Measurements from ENCODE around the gene RPAIN. TPM values are rescaled to one million over a fixed set of nuclear protein-coding genes. Genes with fewer than 3 reads are reported as not detected.

Gene RPAIN
- total and polyA plus RNA-seq, 2 of the 13 experiments (the other 11 are each of a cell fraction or from before 2014, with no cell fraction given): 42.1 to 58.5 TPM

DNA sequence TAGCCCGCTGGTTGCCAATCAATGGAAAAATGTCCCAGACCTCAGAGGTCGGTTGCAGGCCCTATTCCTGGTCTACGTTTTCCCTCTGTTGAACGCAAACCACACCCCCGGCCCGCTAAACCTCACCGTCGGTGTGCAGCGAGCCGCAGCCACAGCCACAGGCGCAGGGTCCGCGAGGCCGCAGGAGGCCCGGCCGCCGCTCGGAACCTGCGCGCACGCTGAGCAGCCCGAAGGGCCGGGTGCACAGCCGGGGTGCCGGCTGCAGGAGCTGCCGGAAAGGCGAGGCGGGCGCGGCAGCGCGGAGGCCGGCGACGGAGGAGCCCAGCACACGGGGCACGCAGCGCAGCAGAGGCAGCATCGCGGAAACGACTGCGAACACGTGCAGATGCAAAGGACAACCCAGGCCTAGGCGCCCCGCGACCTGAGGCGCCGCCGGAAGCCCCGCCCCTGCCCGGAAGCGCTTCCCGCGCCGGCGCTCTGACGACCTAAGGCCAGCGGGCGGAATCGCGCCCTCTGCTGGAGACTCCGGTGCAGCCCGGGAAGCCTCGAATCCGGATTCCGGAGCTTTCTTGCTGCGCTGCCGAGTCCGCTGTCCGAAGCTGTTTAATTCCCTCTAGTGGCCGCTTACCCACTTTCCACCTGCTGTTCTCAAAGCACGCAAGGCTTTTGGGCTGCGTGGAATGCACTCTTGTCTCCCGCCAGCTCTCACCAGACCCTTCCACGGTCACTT is 18.9 kb downstream of the RPAIN start, which contains the start of gene C1QBP (continued):
- TF ChIP-seq, protein P1, sequence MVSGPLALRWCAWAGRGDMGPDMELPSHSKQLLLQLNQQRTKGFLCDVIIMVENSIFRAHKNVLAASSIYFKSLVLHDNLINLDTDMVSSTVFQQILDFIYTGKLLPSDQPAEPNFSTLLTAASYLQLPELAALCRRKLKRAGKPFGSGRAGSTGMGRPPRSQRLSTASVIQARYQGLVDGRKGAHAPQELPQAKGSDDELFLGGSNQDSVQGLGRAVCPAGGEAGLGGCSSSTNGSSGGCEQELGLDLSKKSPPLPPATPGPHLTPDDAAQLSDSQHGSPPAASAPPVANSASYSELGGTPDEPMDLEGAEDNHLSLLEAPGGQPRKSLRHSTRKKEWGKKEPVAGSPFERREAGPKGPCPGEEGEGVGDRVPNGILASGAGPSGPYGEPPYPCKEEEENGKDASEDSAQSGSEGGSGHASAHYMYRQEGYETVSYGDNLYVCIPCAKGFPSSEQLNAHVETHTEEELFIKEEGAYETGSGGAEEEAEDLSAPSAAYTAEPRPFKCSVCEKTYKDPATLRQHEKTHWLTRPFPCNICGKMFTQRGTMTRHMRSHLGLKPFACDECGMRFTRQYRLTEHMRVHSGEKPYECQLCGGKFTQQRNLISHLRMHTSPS (CRISPR knock-in tag; IDR thresholded peaks at IDR 0.05; ENCODE audit: low read depth): no peak
- TF ChIP-seq, protein P2, sequence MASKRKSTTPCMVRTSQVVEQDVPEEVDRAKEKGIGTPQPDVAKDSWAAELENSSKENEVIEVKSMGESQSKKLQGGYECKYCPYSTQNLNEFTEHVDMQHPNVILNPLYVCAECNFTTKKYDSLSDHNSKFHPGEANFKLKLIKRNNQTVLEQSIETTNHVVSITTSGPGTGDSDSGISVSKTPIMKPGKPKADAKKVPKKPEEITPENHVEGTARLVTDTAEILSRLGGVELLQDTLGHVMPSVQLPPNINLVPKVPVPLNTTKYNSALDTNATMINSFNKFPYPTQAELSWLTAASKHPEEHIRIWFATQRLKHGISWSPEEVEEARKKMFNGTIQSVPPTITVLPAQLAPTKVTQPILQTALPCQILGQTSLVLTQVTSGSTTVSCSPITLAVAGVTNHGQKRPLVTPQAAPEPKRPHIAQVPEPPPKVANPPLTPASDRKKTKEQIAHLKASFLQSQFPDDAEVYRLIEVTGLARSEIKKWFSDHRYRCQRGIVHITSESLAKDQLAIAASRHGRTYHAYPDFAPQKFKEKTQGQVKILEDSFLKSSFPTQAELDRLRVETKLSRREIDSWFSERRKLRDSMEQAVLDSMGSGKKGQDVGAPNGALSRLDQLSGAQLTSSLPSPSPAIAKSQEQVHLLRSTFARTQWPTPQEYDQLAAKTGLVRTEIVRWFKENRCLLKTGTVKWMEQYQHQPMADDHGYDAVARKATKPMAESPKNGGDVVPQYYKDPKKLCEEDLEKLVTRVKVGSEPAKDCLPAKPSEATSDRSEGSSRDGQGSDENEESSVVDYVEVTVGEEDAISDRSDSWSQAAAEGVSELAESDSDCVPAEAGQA (IDR thresholded peaks at IDR 0.05; ENCODE audit: low read depth): no peak
- TF ChIP-seq, protein P2 (CRISPR knock-in tag; IDR thresholded peaks at IDR 0.05; ENCODE audit: borderline replicate concordance): peak; percentile 98
- TF ChIP-seq, protein P3, sequence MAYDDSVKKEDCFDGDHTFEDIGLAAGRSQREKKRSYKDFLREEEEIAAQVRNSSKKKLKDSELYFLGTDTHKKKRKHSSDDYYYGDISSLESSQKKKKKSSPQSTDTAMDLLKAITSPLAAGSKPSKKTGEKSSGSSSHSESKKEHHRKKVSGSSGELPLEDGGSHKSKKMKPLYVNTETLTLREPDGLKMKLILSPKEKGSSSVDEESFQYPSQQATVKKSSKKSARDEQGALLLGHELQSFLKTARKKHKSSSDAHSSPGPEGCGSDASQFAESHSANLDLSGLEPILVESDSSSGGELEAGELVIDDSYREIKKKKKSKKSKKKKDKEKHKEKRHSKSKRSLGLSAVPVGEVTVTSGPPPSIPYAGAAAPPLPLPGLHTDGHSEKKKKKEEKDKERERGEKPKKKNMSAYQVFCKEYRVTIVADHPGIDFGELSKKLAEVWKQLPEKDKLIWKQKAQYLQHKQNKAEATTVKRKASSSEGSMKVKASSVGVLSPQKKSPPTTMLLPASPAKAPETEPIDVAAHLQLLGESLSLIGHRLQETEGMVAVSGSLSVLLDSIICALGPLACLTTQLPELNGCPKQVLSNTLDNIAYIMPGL (CRISPR knock-in tag; IDR thresholded peaks at IDR 0.05; ENCODE audit: borderline replicate concordance in 1 of 2, low read depth in 1 of 2): peak; percentile 92 to 93
- no peak for TF ChIP-seq ZNF282 (IDR thresholded peaks at IDR 0.05; ENCODE audit: partially characterized antibody)
- peak; percentile 82 for TF ChIP-seq ELF1 (CRISPR knock-in tag; IDR thresholded peaks at IDR 0.05)
- peak; percentile 98; the same call in 1 of the 2 replicates for TF ChIP-seq ZNF790 (CRISPR knock-in tag; IDR thresholded peaks at IDR 0.05; ENCODE audit: borderline replicate concordance)
- TF ChIP-seq, protein P4, sequence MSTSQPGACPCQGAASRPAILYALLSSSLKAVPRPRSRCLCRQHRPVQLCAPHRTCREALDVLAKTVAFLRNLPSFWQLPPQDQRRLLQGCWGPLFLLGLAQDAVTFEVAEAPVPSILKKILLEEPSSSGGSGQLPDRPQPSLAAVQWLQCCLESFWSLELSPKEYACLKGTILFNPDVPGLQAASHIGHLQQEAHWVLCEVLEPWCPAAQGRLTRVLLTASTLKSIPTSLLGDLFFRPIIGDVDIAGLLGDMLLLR (CRISPR knock-in tag; IDR thresholded peaks at IDR 0.05): peak; percentile 97; the same call in 1 of the 2 replicates
- no peak for TF ChIP-seq TOE1 (CRISPR knock-in tag; IDR thresholded peaks at IDR 0.05)
- peak; percentile 93 for TF ChIP-seq ZNF451 (CRISPR knock-in tag; IDR thresholded peaks at IDR 0.05)
- TF ChIP-seq, protein P5, sequence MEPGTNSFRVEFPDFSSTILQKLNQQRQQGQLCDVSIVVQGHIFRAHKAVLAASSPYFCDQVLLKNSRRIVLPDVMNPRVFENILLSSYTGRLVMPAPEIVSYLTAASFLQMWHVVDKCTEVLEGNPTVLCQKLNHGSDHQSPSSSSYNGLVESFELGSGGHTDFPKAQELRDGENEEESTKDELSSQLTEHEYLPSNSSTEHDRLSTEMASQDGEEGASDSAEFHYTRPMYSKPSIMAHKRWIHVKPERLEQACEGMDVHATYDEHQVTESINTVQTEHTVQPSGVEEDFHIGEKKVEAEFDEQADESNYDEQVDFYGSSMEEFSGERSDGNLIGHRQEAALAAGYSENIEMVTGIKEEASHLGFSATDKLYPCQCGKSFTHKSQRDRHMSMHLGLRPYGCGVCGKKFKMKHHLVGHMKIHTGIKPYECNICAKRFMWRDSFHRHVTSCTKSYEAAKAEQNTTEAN (CRISPR knock-in tag; conservative IDR thresholded peaks at IDR 0.05): peak; percentile 77
- no peak for TF ChIP-seq ZNF101 (CRISPR knock-in tag; IDR thresholded peaks at IDR 0.05; ENCODE audit: borderline replicate concordance, low read depth)
- TF ChIP-seq, protein P6, sequence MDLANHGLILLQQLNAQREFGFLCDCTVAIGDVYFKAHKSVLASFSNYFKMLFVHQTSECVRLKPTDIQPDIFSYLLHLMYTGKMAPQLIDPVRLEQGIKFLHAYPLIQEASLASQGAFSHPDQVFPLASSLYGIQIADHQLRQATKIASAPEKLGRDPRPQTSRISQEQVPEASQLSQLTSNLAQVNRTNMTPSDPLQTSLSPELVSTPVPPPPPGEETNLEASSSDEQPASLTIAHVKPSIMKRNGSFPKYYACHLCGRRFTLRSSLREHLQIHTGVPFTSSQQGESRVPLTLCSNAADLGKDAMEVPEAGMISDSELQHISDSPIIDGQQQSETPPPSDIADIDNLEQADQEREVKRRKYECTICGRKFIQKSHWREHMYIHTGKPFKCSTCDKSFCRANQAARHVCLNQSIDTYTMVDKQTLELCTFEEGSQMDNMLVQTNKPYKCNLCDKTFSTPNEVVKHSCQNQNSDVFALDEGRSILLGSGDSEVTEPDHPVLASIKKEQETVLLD (CRISPR knock-in tag; IDR thresholded peaks at IDR 0.05; ENCODE audit: low read depth): peak; percentile 74; the same call in 1 of the 2 replicates
- no peak for TF ChIP-seq CEBPB (IDR thresholded peaks at IDR 0.05; ENCODE audit: borderline replicate concordance, low read depth, low read length)
